ENCODE results near the gene UBE2O. TPM values are rescaled to one million over a fixed set of nuclear protein-coding genes. Genes with fewer than 3 reads are reported as not detected.

UBE2O gene
- total and polyA plus RNA-seq, 2 donors from 2014 or later: 5.5 to 21.3 TPM

GRCh38 chr17:76452127-76452659 lies 759 bp downstream of the UBE2O start:
- Histone ChIP-seq H3K36me3 (ENCODE audit: control insufficient read depth in 2 of 3, insufficient read depth in 3 of 3, low read length in 3 of 3) (no peaks in the 10 kb centered on the region), H3K9me3 (ENCODE audit: control insufficient read depth in 2 of 3, insufficient read depth in 1 of 3, low read length in 3 of 3) (no peaks in the 10 kb centered on the region), H3K4me1 (ENCODE audit: control insufficient read depth in 2 of 3, insufficient read depth in 2 of 3, low read depth in 1 of 3, low read length in 3 of 3) (peaks cover 0 to 11% (median 10%) of the 10 kb centered on the region in 3 donors), H3K27me3 (ENCODE audit: control insufficient read depth, insufficient read depth, low read length) (no peaks in the 10 kb centered on the region), H3K4me3 (ENCODE audit: low read length in 3 of 3) (peak overlapping the region; percentile 48 to 66 (median 52)), H3K27ac (ENCODE audit: low read depth in 2 of 2, low read length in 2 of 2) (no peak overlapping the region), H3K9ac (ENCODE audit: low read length in 3 of 3) (peak overlapping the region in 2 of 3 donors; percentile 46 to 48)
- TF ChIP-seq CTCF (IDR thresholded peaks at IDR 0.05; ENCODE audit: borderline replicate concordance, extremely low read depth, insufficient read depth): no peak
- intact Hi-C loops (cut with DNase I): no loop called here
- FAIRE-seq: no peak
- peak in 2 of 5 donors; percentile 23 to 54 for DNase-seq

GRCh38 chr17:76451506-76451905 lies 1.4 kb downstream of the UBE2O start:
- no peak overlapping the region for H3K9ac ChIP-seq (ENCODE audit: low read length in 3 of 3)
- FAIRE-seq (no peak), DNase-seq (peak in 2 of 5 donors; percentile 11 to 28)
- H3K27ac ChIP-seq (ENCODE audit: low read depth in 2 of 2, low read length in 2 of 2): no peak overlapping the region
- TF ChIP-seq CTCF (IDR thresholded peaks at IDR 0.05; ENCODE audit: borderline replicate concordance, extremely low read depth, insufficient read depth): no peak
- peak overlapping the region in 1 of 3 donors; percentile 66 for H3K4me3 ChIP-seq (ENCODE audit: low read length in 3 of 3)
- no peaks in the 10 kb centered on the region for H3K27me3 ChIP-seq (ENCODE audit: control insufficient read depth, insufficient read depth, low read length)
- no peaks in the 10 kb centered on the region for H3K9me3 ChIP-seq (ENCODE audit: control insufficient read depth in 2 of 3, insufficient read depth in 1 of 3, low read length in 3 of 3)
- H3K36me3 ChIP-seq (ENCODE audit: control insufficient read depth in 2 of 3, insufficient read depth in 3 of 3, low read length in 3 of 3): no peaks in the 10 kb centered on the region
- H3K4me1 ChIP-seq (ENCODE audit: control insufficient read depth in 2 of 3, insufficient read depth in 2 of 3, low read depth in 1 of 3, low read length in 3 of 3): peaks cover 0 to 17% (median 10%) of the 10 kb centered on the region in 3 donors
- intact Hi-C loops (cut with DNase I): no loop called here

- no peak overlapping the region for H3K9ac ChIP-seq (ENCODE audit: low read length in 3 of 3)
- TF ChIP-seq CTCF (IDR thresholded peaks at IDR 0.05; ENCODE audit: borderline replicate concordance, extremely low read depth, insufficient read depth): no peak
- no peak overlapping the region for H3K4me3 ChIP-seq (ENCODE audit: low read length in 3 of 3)
- no peaks in the 10 kb centered on the region for H3K9me3 ChIP-seq (ENCODE audit: control insufficient read depth in 2 of 3, insufficient read depth in 1 of 3, low read length in 3 of 3)
- FAIRE-seq (no peak), DNase-seq (no peak)
- H3K27ac ChIP-seq (ENCODE audit: low read depth in 2 of 2, low read length in 2 of 2): no peak overlapping the region
- intact Hi-C loops (cut with DNase I): no loop called here
- no peaks in the 10 kb centered on the region for H3K27me3 ChIP-seq (ENCODE audit: control insufficient read depth, insufficient read depth, low read length)
- H3K36me3 ChIP-seq (ENCODE audit: control insufficient read depth in 2 of 3, insufficient read depth in 3 of 3, low read length in 3 of 3): no peaks in the 10 kb centered on the region
- peaks cover 0 to 19% (median 10%) of the 10 kb centered on the region in 3 donors for H3K4me1 ChIP-seq (ENCODE audit: control insufficient read depth in 2 of 3, insufficient read depth in 2 of 3, low read depth in 1 of 3, low read length in 3 of 3)
These were observed 3.8 kb downstream of the UBE2O start for GRCh38 chr17:76449126-76449525.

All from kidney (tissue), 14 donors.